Measurements from ENCODE around the gene ALG13.

- TF ChIP-seq POLR2A (IDR thresholded peaks at IDR 0.05): no peak
- no peak for TF ChIP-seq CTCF (IDR thresholded peaks at IDR 0.05 in 4 of 5, conservative IDR thresholded peaks at IDR 0.05 in 1 of 5)
These were observed 98.6 kb downstream of the ALG13 start for GRCh38 chrX:111779582-111779981.
